HEK293T (cell line): ENCODE data around the gene MS4A10.

Experiments
- CTBP1 ChIP-seq: fragments of 450-650 bp; IDR thresholded peaks from 2 replicates; pipeline ENCODE4 v1.6.1; 2016; ENCODE audit warnings: borderline replicate concordance
- FOXA1 ChIP-seq: fragments of 450-650 bp; IDR thresholded peaks from 2 replicates; pipeline ENCODE4 v1.6.1; 2016; ENCODE audit warnings: mild to moderate bottlenecking
- PKNOX1 ChIP-seq: fragments of 450-650 bp; IDR thresholded peaks from 2 replicates; pipeline ENCODE4 v1.6.1; 2016
- SP1 ChIP-seq: fragments of 450-650 bp; IDR thresholded peaks from 2 replicates; pipeline ENCODE4 v1.6.1; 2017
- TARDBP ChIP-seq: fragments of 450-650 bp; IDR thresholded peaks from 2 replicates; pipeline ENCODE4 v1.6.1; 2016

GRCh38 chr11:60757231-60757800 lies 27.8 kb upstream of the MS4A10 start:
- no peak for TF ChIP-seq TARDBP
- TF ChIP-seq CTBP1, result no peak
- TF ChIP-seq SP1, result no peak
- no peak for TF ChIP-seq FOXA1
- TF ChIP-seq PKNOX1, result no peak
